Heart right ventricle (tissue), 16 donors: ENCODE measurements around the gene SLC16A11. TPM values are rescaled to one million over a fixed set of nuclear protein-coding genes. Genes with fewer than 3 reads are reported as not detected.

Source experiments
- ATAC-seq, 8 donors: fragments of 200-7000 bp; cut with Tn5 transposase; one replicate each; pipeline ENCODE4 v1.9.1; 2020; ENCODE audit warnings: mild to moderate bottlenecking in 8 of 8, moderate library complexity in 8 of 8, moderate number of reproducible peaks in 1 of 8
- DNase-seq, 2 donors: peaks; one replicate each; pipeline ENCODE4 v3.0.0-alpha.2; 2020
- H3K27ac ChIP-seq, 10 donors: fragments of 200-600 bp; sonication (generic) in 2 of 10; one replicate each; pipeline versions ENCODE4 v1.5.0 to v1.8.0; 2020 to 2022; ENCODE audit warnings: mild to moderate bottlenecking in 3 of 10
- H3K27me3 ChIP-seq, 7 donors: fragments of 200-600 bp; one replicate each; pipeline ENCODE4 v1.8.0; 2021 to 2022; ENCODE audit warnings: mild to moderate bottlenecking in 2 of 7
- H3K36me3 ChIP-seq, 9 donors: fragments of 200-600 bp; sonication (generic) in 1 of 9; one replicate each; pipeline versions ENCODE4 v1.5.0 to v1.8.0; 2020 to 2022; ENCODE audit warnings: mild to moderate bottlenecking in 2 of 9
- H3K4me1 ChIP-seq, 9 donors: fragments of 200-600 bp; sonication (generic) in 1 of 9; one replicate each; pipeline versions ENCODE4 v1.5.0 to v1.8.0; 2020 to 2022; ENCODE audit warnings: mild to moderate bottlenecking in 4 of 9
- H3K4me3 ChIP-seq, 10 donors: fragments of 200-600 bp; sonication (generic) in 2 of 10; one replicate each; pipeline versions ENCODE4 v1.5.0 to v1.8.0; 2020 to 2022; ENCODE audit warnings: mild to moderate bottlenecking in 7 of 10, moderate library complexity in 2 of 10
- H3K9me3 ChIP-seq, 11 donors: fragments of 200-600 bp in 10 of 11; sonication (generic) in 2 of 11; one replicate each; pipeline versions ENCODE4 v1.5.0 to v1.8.0; 2013 to 2022; ENCODE audit warnings: mild to moderate bottlenecking in 2 of 11, control low read depth in 1 of 11, moderate library complexity in 1 of 11
- CTCF ChIP-seq, 9 donors: fragments of 200-600 bp; sonication (generic) in 2 of 9; IDR thresholded peaks; one replicate each; pipeline versions ENCODE4 v1.5.0 to v1.8.0; 2021 to 2022; ENCODE audit warnings: antibody characterized with exemption in 9 of 9, mild to moderate bottlenecking in 5 of 9, moderate library complexity in 1 of 9
- WGBS, 2 donors: extraction: QIAGEN DNeasy Blood & Tissue Kit; methylation state at CpG; one replicate each; pipeline ENCODE4 v1.1.7; 2013; ENCODE audit warnings: inconsistent platforms in 1 of 2; 5-methylcytosine and 5-hydroxymethylcytosine counted together
- intact Hi-C, 10 donors: fragments of 100-400 bp; cut with DNase I; formaldehyde crosslinking; loops; one replicate each; pipeline versions ENCODE4 v1.11.1 to v1.14.2; 2022
- polyA plus RNA-seq, 2 donors: library from polyadenylated mRNA; stranded (reverse); fragments of 200-250 nt; gene quantifications; one replicate each; pipeline ENCODE4 v1.2.3, GENCODE V29; 2013
- total RNA-seq, 10 donors: library from RNA; stranded (reverse); fragmentation: NEBNext Ultra II Directional in 3 of 10; extraction: Animal tissue kit (Norgen Biotek cat#: 25700) in 3 of 10; gene quantifications; one replicate each; pipeline versions ENCODE4 v1.2.1 to v1.2.4, GENCODE V29; 2021 to 2023
- donor health status: Arrhythmogenic right ventricular cardiomyopathy.
- donor health status: ischemic (EF 13 %, LVEDD 7.1; RV severe dilation, severe dysfunction).
- donor health status: healthy with polysubstance abuse.
- donor health status: DM: no; HTN: yes; CAD: no.
- donor health status: DM: no; HTN: no; CAD: no.
- donor health status: ischemic (EF 25% LVEDD 6.9; RV normal size, moderate dysfunction).
- donor health status: ischemic (EF 25% LVEDD 5.7; RV mildly dilated, moderate dysfunction).
- donor health status: healthy.
- donor health status: DM: yes; HTN: yes; CAD: no.
- donor health status: Ischemic cardiomyopathy.
- donor health status: ischemic (EF 35%, LVEDD 5.7; RV mildly dilated, moderate dysfunction).
- donor health status: nonischemic (EF 11% LVEDD 7.7; RV severe dilation, severe dysfunction).
- donor health status: DM: yes; HTN: yes; CAD: no.
- donor health status: PGD.
- donor health status: ischemic (EF 29% LVEDD 5.4; RV normal size, mild dysfunction).
- donor health status: nonischemic (EF 23%, LVEDD 6.1; RV moderate dilation, normal function).

SLC16A11 gene
- total and polyA plus RNA-seq, 12 donors: 0.19 to 2.1 (median 0.57) TPM

- H3K4me3 ChIP-seq: peak overlapping the region in 9 of 10 donors; percentile 40 to 63 (median 56)
- no peaks in the 10 kb centered on the region for H3K9me3 ChIP-seq
- WGBS, 2 donors: 29 to 40% methylated on average over 43 of the region's 43 CpGs
- TF ChIP-seq CTCF (IDR thresholded peaks at IDR 0.05): no peak
- H3K4me1 ChIP-seq: peaks cover 9 to 43% (median 34%) of the 10 kb centered on the region in 9 donors
- no peaks in the 10 kb centered on the region for H3K36me3 ChIP-seq
- intact Hi-C loops: loop anchor here in 3 of 10 donors (10.0 kb wide), 2 partner anchors 253 to 263 kb away; partner anchors contain the start of genes YBX2 (in 2 of the 3) and EIF5A (in 1 of the 3)
- peak overlapping the region in 7 of 10 donors; percentile 31 to 72 (median 48) for H3K27ac ChIP-seq
- peaks cover 5 to 53% (median 26%) of the 10 kb centered on the region in 7 donors for H3K27me3 ChIP-seq
- ATAC-seq (peak in 5 of 8 donors; percentile 2 to 24 (median 5)), DNase-seq (no peak)
Observed at GRCh38 chr17:7041607-7042500, 2.0 kb downstream of the SLC16A11 start.

GRCh38 chr17:7039832-7040231 is 4.1 kb downstream of the SLC16A11 start:
- H3K9me3 ChIP-seq: no peaks in the 10 kb centered on the region
- ATAC-seq (no peak), DNase-seq (no peak)
- intact Hi-C loops: loop anchor here in 3 of 10 donors (10.0 kb wide), 2 partner anchors 255 to 265 kb away; partner anchors contain the start of genes YBX2 (in 2 of the 3) and EIF5A (in 1 of the 3)
- H3K36me3 ChIP-seq: no peaks in the 10 kb centered on the region
- H3K27ac ChIP-seq: no peak overlapping the region
- H3K4me1 ChIP-seq: peaks cover 9 to 50% (median 32%) of the 10 kb centered on the region in 9 donors
- no peak for TF ChIP-seq CTCF (IDR thresholded peaks at IDR 0.05)
- peaks cover 5 to 36% (median 26%) of the 10 kb centered on the region in 7 donors for H3K27me3 ChIP-seq
- 93 to 94% methylated on average over 5 of the region's 5 CpGs for WGBS, 2 donors
- no peak overlapping the region for H3K4me3 ChIP-seq

GRCh38 chr17:7038025-7038862 is 5.6 kb downstream of the SLC16A11 start:
- H3K36me3 ChIP-seq: no peaks in the 10 kb centered on the region
- H3K27me3 ChIP-seq: peaks cover under 1 to 20% (median 15%) of the 10 kb centered on the region in 7 donors
- ATAC-seq (no peak), DNase-seq (no peak)
- intact Hi-C loops: no loop called here
- WGBS, 2 donors: 80 to 82% methylated on average over 19 of the region's 19 CpGs
- TF ChIP-seq CTCF (IDR thresholded peaks at IDR 0.05): no peak
- no peak overlapping the region for H3K4me3 ChIP-seq
- no peaks in the 10 kb centered on the region for H3K9me3 ChIP-seq
- H3K27ac ChIP-seq: no peak overlapping the region
- peaks cover 3 to 53% (median 35%) of the 10 kb centered on the region in 9 donors for H3K4me1 ChIP-seq
